GM19238 (cell line): ENCODE data around the gene SFSWAP.
"Not testable (repeated sequence)": the region's sequence is repeated elsewhere in the genome, so short reads cannot be mapped to it uniquely, and the experiment has no call there.

ENCODE experiments used
- DNase-seq: peaks from one replicate; pipeline ENCODE4 v3.0.0; 2011; ENCODE audit warnings: low spot score; ENCODE audit not compliant: insufficient read length

SFSWAP gene

DNA sequence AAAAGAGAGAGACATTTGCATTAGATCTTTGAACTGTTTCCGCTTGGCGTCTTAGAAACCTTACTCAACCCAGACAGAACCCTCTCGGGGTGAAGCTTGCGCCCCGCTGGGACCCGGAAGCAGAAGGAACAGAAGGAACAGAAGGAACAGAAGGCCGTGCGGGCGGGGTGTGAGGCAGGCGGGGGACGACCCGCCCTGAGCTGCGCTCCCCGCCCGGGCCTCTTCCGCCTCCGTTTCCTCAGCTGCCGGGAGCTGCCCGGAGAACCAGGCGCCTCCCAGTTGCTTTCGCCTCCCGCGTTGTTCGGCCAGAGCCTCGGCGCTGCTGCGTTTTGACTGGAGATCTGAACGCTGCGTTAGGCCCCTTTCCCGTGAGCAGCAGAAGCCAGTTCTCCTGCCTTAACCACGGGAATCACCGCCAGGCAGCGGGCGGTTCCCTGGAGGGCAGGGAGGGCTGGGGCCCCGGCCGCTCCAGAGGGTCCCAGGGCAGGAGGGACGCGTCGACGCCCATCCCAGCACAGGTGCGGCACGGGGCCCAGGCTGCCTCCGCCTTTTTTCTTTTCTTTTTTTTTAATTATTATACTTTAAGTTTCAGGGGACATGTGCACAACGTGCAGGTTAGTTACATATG, 98.0 kb downstream of the SFSWAP start:
- no peak for DNase-seq

DNA sequence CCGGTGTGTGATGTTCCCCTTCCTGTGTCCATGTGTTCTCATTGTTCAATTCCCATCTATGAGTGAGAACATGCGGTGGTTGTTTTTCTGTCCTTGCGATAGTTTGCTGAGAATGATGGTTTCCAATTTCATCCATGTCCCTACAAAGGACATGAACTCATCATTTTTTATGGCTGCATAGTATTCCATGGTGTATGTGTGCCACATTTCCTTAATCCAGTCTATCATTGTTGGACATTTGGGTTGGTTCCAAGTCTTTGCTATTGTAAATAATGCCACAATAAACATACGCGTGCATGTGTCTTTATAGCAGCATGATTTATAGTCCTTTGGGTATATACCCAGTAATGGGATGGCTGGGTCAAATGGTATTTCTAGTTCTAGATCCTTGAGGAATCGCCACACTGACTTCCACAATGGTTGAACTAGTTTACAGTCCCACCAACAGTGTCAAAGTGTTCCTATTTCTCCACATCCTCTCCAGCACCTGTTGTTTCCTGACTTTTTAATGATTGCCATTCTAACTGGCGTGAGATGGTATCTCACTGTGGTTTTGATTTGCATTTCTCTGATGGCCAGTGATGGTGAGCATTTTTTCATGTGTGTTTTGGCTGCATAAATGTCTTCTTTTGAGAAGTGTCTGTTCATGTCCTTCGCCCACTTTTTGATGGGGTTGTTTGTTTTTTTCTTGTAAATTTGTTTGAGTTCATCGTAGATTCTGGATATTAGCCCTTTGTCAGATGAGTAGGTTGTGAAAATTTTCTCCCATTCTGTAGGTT, 98.8 kb downstream of the SFSWAP start:
- not testable (repeated sequence) for DNase-seq

DNA sequence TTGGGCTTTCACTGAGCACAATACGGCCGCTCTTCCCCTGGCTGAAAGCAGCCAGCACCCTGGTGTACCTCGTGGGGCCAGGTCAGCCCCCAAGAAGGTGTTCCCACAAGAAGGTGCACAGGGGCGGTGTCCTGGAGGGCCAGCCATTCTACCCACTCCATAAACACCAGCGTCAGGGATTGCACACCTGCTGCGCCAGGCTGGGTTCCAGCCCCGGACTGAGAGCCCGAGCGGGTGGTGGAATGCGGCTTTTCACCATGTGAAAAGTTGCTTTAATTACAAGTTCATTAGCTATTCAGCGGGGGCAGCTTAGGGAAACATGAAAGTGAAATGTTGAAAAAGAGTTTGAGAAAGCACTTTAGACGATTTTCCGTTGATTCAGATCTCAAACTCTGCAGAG, 99.8 kb downstream of the SFSWAP start:
- DNase-seq, result no peak

DNA sequence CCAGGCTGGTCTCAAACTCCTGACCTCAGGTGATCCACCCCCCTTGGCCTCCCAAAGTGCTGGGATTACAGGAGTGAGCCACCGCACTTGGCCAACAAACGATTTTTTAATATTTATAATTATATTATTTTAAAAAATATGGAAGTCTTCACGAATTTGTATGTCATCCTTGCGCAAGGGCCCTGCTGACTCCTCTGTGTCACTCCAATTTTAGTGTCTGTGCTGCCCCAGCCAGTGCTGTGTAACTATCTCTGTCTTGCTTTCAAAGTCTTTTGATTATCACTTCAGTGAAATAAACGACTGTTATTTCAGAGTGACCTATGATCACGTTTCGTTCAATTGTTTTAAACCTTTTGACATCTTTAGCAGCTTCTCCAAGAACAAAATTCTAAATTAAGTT, 104.2 kb downstream of the SFSWAP start:
- DNase-seq, result no peak

DNA sequence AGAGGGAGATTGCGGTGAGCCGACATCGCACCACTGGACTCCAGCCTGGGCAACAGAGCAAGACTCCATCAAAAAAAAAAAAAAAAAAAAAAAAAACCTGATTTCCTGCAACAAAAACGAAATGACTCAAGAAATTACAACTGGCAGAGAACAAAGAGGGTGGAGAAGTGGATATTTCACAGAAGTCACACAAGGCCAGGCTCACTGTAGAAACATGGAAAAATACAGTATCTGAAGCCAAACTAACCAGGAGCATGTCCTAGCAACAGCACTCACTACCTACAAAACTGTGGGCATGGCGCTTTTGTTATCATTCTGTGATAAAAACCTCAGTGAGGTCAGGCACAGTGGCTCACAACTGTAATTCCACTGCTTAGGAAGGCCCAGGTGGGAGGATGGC, 105.6 kb downstream of the SFSWAP start:
- DNase-seq, result no peak

DNA sequence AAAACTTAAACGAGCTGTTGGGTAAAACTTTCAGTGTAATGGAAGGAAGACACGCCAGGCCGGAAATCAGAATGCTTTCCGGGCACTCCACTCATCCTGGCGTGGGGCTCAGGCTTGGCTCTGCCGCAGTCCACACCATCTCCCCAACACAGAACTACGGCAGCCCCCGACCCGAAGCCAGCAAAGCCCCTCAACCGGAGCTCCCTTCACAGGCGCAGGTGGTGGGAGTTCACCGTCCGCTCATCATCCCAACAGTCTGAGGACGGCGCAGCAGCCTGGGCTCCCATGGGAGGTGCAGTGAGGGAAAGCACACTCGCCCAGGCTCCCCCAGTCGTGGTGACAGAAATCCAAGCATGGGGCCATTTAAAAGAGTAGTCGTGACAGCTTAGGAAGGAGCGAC, 106.4 kb downstream of the SFSWAP start:
- no peak for DNase-seq

DNA sequence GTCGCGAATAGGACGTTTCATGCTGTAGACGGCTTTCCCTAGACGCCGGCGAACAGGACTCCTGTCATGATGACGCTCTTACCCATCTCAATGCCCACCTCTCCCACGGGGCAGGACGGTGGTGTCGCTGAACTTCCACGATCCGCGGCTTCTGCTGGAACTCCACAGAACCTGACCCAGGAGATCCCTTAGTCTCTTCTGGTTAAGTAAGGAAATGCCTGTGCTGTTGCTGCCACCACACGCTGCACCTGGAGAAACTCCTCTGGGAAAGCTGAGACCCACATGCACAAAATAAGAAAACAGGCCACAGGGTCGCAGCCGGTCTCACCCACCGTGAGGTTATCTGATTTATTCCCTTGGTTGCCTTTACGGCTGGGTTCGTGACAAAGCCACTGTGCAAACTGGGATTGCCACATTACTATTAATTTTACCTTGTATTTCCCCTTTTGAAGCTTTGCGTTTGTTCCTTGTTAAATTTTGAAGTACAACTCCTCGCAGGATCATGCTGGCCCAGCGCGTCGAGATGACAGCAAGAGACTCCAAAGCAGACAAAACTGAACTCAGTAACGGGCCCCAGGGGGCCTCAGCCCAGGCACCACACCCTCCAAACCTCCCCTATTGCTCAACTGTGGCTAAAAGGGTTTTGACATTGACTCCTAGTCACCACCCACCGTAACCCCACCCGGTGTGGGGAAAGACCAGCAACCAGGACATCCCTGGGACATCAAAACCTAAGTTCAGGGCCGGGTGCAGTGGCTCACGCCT, 108.1 kb downstream of the SFSWAP start:
- DNase-seq, result no peak

DNA sequence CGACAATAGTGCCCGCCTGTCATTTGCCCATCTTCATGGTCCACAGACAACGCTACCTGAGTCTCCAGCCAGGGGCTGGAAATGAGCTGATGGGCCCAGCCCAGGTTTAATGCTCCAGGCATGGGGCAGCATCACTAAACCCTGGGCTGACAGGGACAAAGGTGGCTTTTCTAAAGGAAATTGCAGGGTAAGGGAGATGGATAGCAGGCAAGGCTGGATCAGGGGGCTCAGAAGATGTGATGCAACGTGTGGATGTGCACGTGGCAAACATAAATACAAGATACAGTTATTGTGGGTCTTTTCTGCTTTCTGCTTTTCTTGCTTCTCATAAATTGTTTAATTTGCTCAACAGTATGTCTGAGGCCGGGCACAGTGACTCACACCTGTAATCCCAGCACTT, 113.6 kb downstream of the SFSWAP start:
- no peak for DNase-seq

DNA sequence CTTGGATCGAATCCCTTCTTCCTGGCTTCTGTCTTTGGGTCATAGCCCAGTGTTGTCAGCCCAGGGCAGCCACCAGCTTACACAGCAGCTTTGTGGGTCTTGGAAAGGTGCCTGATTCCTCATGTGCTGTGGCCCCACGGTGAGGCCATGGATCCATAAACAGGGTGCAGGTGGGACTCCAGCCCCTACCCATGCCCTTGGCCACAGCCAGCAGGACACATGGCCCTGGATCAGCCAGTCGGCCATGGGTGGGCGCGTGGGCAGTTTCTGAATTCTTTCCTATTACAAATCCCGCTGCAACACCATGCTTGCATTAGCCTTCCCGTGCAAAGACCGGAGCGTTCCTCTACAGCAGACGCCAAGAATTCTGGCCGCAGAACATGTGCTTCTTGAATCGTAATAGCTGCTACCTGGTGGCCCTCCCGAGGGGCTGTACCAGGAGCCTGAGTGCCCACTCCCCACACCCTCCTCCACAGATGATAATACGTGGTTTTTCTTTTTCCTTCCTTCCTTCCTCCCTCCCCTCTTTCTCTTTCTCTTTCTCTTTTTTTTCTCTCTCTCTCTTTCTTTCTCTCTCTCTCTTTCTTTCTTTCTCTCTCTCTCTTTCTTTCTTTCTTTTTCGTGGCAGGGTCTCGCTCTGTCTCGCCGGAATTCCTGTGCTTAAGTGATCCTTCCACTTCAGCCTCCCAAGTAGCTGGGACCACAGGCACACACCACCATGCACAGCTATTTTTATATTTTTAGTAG, 114.4 kb downstream of the SFSWAP start:
- DNase-seq, result no peak

DNA sequence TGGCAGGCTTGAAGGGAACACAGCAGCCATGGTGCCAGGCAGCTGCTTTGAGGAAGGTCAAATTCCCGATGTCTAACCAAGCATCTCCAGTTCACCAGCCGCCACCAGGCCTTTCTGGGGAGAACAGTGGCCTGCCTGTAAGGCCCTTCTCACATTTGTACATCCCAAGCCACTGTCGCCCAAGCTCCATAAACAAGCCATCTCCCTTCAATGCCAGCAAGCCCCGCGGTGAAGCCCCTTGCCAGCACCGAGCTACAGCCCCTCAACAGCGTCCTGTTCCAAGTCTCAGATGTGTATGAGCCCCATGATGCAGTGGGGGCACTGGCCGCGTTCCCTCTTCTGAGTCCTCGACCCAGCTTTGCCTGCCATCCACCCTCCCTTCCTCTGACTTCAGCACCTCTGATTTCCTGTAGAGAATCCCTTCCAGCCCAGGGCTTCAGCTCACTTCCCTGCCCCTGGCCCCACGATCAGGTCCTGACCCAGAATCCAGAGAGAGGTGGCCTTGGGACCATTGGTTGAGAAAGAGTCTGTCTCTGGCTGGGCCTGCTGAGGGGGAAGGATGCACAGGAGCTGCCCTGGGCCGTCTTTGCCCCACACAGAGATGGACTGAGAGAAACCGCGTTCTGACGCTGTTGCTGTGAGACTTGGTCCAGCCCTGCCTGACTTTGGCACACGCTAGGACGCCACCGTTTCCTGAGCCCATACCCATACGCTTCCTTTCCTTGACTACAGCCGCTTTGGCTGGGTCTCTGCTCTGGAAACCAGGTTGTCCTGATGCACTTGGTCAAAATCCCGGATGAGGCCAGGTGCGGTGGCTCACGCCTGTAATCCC, 115.4 kb downstream of the SFSWAP start:
- DNase-seq, result no peak

DNA sequence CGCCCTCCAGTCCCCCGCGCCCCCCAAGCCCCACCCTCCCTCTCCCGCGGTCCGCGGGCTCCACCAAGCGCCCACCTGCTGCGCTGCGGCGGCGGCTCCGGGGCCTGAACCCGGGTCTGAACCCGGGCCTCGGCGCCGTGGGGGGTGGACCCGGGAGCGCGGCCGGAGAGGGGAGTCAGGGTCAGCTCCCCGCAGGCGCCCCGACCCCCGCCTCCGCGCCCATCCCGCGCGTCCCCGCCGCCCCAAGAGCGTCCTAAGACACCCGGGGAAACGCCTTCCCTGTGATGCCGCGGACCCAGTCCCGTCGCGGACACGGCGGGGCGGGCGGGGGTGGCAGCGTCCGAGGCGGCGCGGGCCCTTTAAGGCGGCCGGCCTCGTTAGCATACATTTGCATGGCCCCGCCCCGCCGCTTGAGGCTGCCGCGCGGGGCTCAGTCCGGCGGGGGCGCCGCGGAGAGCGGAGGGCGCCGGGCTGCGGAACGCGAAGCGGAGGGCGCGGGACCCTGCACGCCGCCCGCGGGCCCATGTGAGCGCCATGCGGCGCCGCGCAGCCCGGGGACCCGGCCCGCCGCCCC, 117.2 kb downstream of the SFSWAP start, which contains the start of gene MMP17:
Gene MMP17, plus strand, starts transcription at position 433 of the 574 bp plus-strand sequence. Its CDS starts 102 bp downstream, at position 535.
- peak; percentile 66 for DNase-seq

DNA sequence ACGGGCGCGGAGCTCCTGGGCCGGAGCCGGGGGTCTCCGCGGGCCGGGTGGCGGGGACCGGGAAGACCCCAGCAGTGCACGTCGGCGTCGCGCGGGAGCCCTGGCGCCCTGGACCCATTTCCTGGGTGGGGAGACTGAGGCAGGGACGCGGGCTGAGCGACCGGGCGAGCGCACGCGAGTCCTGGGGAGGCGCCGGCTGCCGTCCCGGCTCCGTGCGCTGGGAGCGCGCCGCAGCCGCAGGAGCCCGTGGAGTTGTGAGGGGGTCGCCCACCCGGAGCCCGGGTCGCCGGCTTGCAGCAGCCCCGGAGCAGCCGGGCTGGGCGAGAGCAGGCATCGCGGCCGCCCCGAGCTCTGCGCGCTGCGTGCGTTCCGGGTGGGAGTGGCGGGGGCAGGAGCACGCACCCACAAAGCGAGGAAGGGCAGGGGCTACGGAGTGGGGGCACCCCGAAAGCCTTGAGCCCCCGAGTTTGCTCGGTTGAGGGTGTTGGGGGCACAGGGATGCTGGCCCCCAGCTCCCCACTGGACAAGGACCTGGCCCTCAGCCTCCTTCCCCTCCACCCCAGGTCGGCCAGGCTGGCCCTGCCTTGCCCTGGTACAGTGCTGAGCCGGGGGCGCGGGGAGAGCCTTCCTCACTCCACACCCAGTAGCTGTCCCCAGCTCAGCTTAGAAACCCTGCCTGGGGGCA, 117.9 kb downstream of the SFSWAP start:
- DNase-seq, result no peak

DNA sequence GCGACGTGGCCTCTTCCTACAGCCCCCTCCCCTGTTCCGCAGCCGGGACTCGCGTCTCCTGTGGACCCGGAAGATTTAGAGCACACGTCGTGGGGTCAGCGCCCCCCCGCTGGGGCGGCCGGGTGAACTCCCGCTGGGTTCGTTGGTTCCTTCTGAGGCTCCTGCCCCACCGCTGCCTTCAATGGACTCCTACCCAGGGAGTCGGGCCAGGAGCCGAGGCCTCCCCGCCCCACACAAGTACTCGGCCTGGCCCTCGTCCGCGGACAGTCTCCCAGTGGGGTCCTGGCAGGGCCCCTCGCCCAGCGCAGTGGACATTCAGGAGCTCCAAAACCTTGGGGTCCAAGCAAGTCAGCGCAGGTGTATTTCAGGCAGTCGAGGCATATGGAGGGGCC, 118.5 kb downstream of the SFSWAP start:
- no peak for DNase-seq

DNA sequence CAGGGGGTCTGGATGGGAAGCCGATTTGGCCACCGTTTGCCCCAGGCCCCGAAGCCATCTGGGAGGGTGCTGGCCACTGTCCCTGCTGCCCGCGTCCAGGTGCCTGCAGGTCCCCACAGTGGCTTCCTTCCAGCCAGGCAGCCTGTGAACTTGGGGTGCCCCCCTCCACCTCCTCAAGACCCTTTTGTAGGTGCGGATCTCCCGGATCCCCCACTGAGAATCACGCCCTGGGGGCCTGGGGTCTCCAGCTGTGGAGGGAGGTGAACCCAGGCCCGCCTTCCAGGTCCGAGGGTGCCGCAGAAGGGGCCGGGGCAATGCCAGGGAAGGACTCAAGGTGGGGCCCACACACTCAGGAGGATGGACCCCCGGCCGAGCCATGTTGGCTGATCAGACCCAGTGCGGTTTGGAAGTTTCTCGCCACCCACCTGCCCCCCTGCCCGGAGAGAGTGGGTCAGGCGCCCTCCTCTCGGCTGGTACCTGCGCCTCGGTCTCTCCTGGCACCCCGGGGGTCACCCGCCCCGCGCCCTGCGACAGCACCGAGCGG, 119.0 kb downstream of the SFSWAP start:
- no peak for DNase-seq

DNA sequence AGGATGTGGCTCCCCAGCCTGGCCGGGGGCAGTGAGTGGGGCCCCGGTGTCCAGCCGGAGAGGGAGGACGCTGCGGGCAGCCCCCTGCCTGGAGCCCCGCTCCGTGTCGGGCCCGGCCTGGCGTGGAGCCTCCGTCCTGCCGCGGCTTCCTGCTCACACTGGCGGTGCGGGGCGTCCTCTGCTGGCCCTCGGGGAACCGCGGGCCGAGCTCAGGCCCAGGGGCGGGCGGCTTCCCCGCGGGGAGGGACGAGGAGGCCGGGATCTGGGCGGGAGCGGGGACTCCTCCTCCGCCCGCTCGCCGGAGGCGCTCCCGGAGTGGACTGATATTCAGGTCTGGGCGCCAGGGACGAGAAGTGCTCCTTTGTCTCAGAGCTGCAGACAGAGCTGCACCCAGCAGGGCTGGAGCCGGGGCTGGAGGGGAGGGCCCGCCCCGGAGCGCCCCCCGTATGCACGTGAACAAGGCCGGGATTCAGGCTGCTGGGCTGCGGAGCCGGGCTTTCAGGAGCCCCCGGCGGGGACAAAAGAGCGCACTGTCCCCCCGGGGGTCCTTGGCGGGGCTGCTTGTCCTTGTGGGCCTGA, 119.5 kb downstream of the SFSWAP start:
- DNase-seq, result no peak

DNA sequence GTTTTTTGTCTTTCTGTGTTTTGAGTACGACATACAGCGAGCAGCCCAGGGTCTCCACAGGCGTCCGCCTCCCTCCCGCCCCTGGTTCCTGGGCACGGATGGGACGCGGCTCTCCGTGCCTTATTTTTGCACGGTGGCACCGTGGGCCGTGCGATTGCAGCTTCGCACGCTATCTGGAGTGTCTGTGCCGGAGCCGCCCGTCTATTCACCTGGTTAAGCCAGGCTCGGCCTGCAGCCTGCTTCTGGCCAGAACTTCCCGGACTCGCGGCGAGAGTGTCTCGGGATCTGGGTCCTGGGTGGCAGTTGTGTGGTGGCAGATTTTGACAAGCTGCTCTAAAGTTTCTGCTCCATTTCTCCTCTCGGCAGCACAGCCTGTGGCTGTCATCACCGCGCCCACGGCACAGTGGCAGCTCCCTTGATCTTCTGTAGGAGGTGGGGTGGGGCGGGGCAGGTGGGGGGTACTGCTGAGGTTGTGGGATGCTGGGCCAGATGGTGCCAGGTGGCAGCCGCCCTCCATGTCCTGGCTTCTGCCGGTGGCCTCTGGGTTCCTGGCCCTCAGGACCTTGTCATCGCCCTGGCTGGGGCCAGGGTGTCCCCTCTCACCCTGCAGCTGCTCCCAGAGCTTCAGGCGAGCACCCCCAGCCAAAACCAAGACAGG, 120.2 kb downstream of the SFSWAP start:
- no peak for DNase-seq

DNA sequence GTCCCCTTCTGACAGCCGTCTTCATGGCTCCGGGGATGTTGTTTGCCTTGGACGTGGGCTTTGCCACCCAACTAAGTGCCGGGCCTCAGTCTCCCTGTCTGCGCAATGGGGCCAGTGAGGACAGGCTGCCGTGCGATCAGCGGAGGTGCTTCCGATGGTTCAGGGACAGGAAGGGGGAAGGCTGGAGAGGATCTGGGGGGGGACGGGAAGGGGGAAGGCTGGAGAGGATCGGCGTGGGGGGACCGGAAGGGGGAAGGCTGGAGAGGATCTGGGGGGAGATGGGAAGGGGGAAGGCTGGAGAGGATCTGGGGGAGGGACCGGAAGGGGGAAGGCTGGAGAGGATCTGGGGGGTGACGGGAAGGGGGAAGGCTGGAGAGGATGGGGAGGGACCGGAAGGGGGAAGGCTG, 120.7 kb downstream of the SFSWAP start:
- no peak for DNase-seq
